ENCODE results near the gene TP53TG3.
"Not testable (repeated sequence)": the region's sequence is repeated elsewhere in the genome, so short reads cannot be mapped to it uniquely, and the experiment has no call there.

- TF ChIP-seq, protein P1, sequence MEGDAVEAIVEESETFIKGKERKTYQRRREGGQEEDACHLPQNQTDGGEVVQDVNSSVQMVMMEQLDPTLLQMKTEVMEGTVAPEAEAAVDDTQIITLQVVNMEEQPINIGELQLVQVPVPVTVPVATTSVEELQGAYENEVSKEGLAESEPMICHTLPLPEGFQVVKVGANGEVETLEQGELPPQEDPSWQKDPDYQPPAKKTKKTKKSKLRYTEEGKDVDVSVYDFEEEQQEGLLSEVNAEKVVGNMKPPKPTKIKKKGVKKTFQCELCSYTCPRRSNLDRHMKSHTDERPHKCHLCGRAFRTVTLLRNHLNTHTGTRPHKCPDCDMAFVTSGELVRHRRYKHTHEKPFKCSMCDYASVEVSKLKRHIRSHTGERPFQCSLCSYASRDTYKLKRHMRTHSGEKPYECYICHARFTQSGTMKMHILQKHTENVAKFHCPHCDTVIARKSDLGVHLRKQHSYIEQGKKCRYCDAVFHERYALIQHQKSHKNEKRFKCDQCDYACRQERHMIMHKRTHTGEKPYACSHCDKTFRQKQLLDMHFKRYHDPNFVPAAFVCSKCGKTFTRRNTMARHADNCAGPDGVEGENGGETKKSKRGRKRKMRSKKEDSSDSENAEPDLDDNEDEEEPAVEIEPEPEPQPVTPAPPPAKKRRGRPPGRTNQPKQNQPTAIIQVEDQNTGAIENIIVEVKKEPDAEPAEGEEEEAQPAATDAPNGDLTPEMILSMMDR (IDR thresholded peaks at IDR 0.05; ENCODE audit: insufficient read depth, low read length), result not testable (repeated sequence)
- TF ChIP-seq, protein P2, sequence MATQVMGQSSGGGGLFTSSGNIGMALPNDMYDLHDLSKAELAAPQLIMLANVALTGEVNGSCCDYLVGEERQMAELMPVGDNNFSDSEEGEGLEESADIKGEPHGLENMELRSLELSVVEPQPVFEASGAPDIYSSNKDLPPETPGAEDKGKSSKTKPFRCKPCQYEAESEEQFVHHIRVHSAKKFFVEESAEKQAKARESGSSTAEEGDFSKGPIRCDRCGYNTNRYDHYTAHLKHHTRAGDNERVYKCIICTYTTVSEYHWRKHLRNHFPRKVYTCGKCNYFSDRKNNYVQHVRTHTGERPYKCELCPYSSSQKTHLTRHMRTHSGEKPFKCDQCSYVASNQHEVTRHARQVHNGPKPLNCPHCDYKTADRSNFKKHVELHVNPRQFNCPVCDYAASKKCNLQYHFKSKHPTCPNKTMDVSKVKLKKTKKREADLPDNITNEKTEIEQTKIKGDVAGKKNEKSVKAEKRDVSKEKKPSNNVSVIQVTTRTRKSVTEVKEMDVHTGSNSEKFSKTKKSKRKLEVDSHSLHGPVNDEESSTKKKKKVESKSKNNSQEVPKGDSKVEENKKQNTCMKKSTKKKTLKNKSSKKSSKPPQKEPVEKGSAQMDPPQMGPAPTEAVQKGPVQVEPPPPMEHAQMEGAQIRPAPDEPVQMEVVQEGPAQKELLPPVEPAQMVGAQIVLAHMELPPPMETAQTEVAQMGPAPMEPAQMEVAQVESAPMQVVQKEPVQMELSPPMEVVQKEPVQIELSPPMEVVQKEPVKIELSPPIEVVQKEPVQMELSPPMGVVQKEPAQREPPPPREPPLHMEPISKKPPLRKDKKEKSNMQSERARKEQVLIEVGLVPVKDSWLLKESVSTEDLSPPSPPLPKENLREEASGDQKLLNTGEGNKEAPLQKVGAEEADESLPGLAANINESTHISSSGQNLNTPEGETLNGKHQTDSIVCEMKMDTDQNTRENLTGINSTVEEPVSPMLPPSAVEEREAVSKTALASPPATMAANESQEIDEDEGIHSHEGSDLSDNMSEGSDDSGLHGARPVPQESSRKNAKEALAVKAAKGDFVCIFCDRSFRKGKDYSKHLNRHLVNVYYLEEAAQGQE (IDR thresholded peaks at IDR 0.05; ENCODE audit: insufficient replicate concordance, low read depth), result not testable (repeated sequence)
- not testable (repeated sequence) for TF ChIP-seq POLR2AphosphoS5 (IDR thresholded peaks at IDR 0.05; ENCODE audit: low read depth)
These were observed 38.4 kb downstream of the TP53TG3 start for GRCh38 chr16:32637614-32638013.
